ENCODE results near the gene WDFY2.
"Not testable (repeated sequence)": the region's sequence is repeated elsewhere in the genome, so short reads cannot be mapped to it uniquely, and the experiment has no call there.

Gene WDFY2

DNA sequence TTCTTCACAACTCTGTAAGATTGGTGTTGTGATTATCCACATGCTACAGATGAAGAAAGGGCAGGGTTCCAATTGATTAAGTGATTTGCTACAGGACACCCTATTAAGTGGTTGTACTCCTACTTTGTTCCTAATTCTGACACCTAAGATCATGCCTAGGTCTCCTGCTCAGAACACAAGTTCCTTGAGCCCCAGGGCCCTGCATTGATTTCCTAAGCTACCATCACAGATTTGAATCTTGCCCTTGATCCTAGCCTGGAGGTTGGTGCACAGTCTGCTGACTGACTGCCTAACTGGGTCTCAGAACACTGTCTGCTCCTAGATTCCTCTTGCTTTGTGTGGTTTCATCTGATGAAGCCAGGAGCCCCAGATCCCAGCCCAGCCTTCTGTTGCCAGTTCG, 19.6 kb upstream of the WDFY2 start:
- Histone ChIP-seq H2AFZ (ENCODE audit: low read depth, low read length) (no peak overlapping the region), H3K36me3 (ENCODE audit: insufficient read depth, low read length) (no peaks in the 10 kb centered on the region), H3K79me2 (ENCODE audit: insufficient read depth, low read length) (no peaks in the 10 kb centered on the region), H4K20me1 (ENCODE audit: insufficient read depth, low read length) (no peaks in the 10 kb centered on the region), H3K27ac (ENCODE audit: low read length) (no peak overlapping the region), H3K4me1 (ENCODE audit: insufficient read depth, low read length) (no peaks in the 10 kb centered on the region; the same call in 1 of the 2 replicates), H3K27me3 (ENCODE audit: insufficient read depth, low read length, poor library complexity) (no peaks in the 10 kb centered on the region), H3K4me2 (ENCODE audit: insufficient read depth, low read length) (no peak overlapping the region), H3K4me3 (ENCODE audit: low read depth in 1 of 2, low read length in 2 of 2) (no peak overlapping the region), H3K9me3 (ENCODE audit: insufficient read depth, low read length, severe bottlenecking) (peaks cover 4% of the 10 kb centered on the region), H3K9ac (ENCODE audit: low read depth, low read length) (no peak overlapping the region)
- ATAC-seq (ENCODE audit: insufficient read depth, low read depth) (no peak), DNase-seq (no peak)
- TF ChIP-seq CTCF (IDR thresholded peaks at IDR 0.05; ENCODE audit: borderline replicate concordance, extremely low read depth, low read length, poor library complexity, severe bottlenecking) (no peak), EZH2 (IDR thresholded peaks at IDR 0.05; ENCODE audit: borderline replicate concordance, low read depth, low read length, severe bottlenecking) (no peak)

- H3K27me3 ChIP-seq (ENCODE audit: insufficient read depth, low read length, poor library complexity); H2AFZ ChIP-seq (ENCODE audit: low read depth, low read length); H3K9ac ChIP-seq (ENCODE audit: low read depth, low read length); H4K20me1 ChIP-seq (ENCODE audit: insufficient read depth, low read length); ATAC-seq (ENCODE audit: insufficient read depth, low read depth); H3K36me3 ChIP-seq (ENCODE audit: insufficient read depth, low read length); H3K9me3 ChIP-seq (ENCODE audit: insufficient read depth, low read length, severe bottlenecking); H3K4me2 ChIP-seq (ENCODE audit: insufficient read depth, low read length); H3K79me2 ChIP-seq (ENCODE audit: insufficient read depth, low read length); H3K4me1 ChIP-seq (ENCODE audit: insufficient read depth, low read length); H3K27ac ChIP-seq (ENCODE audit: low read length); DNase-seq; H3K4me3 ChIP-seq (ENCODE audit: low read depth in 1 of 2, low read length in 2 of 2): not testable (repeated sequence)
Measured at GRCh38 chr13:51569001-51569400, 15.3 kb upstream of the WDFY2 start.

DNA sequence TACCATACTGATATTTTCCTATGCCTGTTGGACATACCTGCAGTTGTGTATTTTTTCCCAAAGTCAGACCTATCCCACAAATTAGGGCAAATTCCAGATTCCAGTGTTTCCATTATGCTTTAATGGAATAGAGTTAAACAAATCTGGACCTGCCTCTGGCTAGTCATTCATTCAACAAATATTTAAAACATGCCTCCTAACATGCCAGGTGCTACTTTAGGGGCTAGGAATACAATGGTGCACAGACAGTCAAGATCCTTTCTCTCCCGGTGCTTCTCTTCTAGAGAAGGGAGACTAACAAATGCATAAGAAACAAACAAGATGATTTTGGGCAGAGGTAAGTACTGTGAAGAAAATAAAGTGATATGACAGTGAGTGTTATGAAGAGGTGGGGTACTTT, 7.5 kb upstream of the WDFY2 start:
- Histone ChIP-seq H3K9ac (ENCODE audit: low read depth, low read length) (no peak overlapping the region), H2AFZ (ENCODE audit: low read depth, low read length) (no peak overlapping the region), H3K79me2 (ENCODE audit: insufficient read depth, low read length) (no peaks in the 10 kb centered on the region), H3K27ac (ENCODE audit: low read length) (no peak overlapping the region), H3K4me2 (ENCODE audit: insufficient read depth, low read length) (no peak overlapping the region), H4K20me1 (ENCODE audit: insufficient read depth, low read length) (no peaks in the 10 kb centered on the region), H3K4me3 (ENCODE audit: low read depth in 1 of 2, low read length in 2 of 2) (no peak overlapping the region), H3K9me3 (ENCODE audit: insufficient read depth, low read length, severe bottlenecking) (no peaks in the 10 kb centered on the region), H3K4me1 (ENCODE audit: insufficient read depth, low read length) (no peaks in the 10 kb centered on the region), H3K27me3 (ENCODE audit: insufficient read depth, low read length, poor library complexity) (no peaks in the 10 kb centered on the region), H3K36me3 (ENCODE audit: insufficient read depth, low read length) (no peaks in the 10 kb centered on the region)
- ATAC-seq (ENCODE audit: insufficient read depth, low read depth) (no peak), DNase-seq (no peak)
- TF ChIP-seq EZH2 (IDR thresholded peaks at IDR 0.05; ENCODE audit: borderline replicate concordance, low read depth, low read length, severe bottlenecking) (no peak), CTCF (IDR thresholded peaks at IDR 0.05; ENCODE audit: borderline replicate concordance, extremely low read depth, low read length, poor library complexity, severe bottlenecking) (no peak)

GRCh38 chr13:51577690-51578089, 6.6 kb upstream of the WDFY2 start:
- Histone ChIP-seq H4K20me1 (ENCODE audit: insufficient read depth, low read length) (no peaks in the 10 kb centered on the region), H3K9ac (ENCODE audit: low read depth, low read length) (no peak overlapping the region), H3K27ac (ENCODE audit: low read length) (no peak overlapping the region), H3K9me3 (ENCODE audit: insufficient read depth, low read length, severe bottlenecking) (no peaks in the 10 kb centered on the region), H3K27me3 (ENCODE audit: insufficient read depth, low read length, poor library complexity) (no peaks in the 10 kb centered on the region), H3K36me3 (ENCODE audit: insufficient read depth, low read length) (no peaks in the 10 kb centered on the region), H2AFZ (ENCODE audit: low read depth, low read length) (no peak overlapping the region), H3K4me1 (ENCODE audit: insufficient read depth, low read length) (no peaks in the 10 kb centered on the region), H3K4me3 (ENCODE audit: low read depth in 1 of 2, low read length in 2 of 2) (no peak overlapping the region), H3K79me2 (ENCODE audit: insufficient read depth, low read length) (no peaks in the 10 kb centered on the region), H3K4me2 (ENCODE audit: insufficient read depth, low read length) (no peak overlapping the region)
- no peak for TF ChIP-seq CTCF (IDR thresholded peaks at IDR 0.05; ENCODE audit: borderline replicate concordance, extremely low read depth, low read length, poor library complexity, severe bottlenecking)
- TF ChIP-seq EZH2 (IDR thresholded peaks at IDR 0.05; ENCODE audit: borderline replicate concordance, low read depth, low read length, severe bottlenecking) = no peak
- DNase-seq (no peak), ATAC-seq (ENCODE audit: insufficient read depth, low read depth) (no peak)
